ENCODE measurements around the gene TTLL5. TPM values are rescaled to one million over a fixed set of nuclear protein-coding genes. Genes with fewer than 3 reads are reported as not detected.

Gene TTLL5
- total and polyA plus RNA-seq, 2 donors (not counting 1 experiment from before 2014, with no cell fraction given): 16.1 to 23.8 TPM

DNA sequence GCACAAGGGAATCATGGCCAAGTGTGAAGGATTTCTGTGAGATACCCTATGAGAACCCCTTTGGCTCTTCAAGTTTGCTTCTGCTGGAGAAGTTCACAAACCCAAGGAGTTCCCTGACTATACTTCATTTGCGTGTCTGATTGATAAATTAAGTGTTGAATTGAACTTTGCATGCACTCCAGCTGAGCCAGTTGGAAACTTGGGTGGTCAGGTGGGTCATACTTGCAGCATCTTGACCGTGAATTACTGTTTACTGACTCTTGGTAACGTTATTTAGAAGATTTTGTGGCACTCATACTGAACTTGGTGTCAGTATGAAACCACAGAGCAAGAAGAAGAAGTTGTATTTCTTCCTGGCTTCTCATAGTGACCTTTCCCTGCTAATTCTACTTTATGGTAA lies 243.3 kb downstream of the TTLL5 start:
- H3K4me2 ChIP-seq (ENCODE audit: extremely low read depth, insufficient read depth, low read length): no peak overlapping the region
- H3K4me1 ChIP-seq (ENCODE audit: control insufficient read depth, extremely low read depth, insufficient read depth, low read length): peaks cover 2% of the 10 kb centered on the region
- TF ChIP-seq, protein P1, sequence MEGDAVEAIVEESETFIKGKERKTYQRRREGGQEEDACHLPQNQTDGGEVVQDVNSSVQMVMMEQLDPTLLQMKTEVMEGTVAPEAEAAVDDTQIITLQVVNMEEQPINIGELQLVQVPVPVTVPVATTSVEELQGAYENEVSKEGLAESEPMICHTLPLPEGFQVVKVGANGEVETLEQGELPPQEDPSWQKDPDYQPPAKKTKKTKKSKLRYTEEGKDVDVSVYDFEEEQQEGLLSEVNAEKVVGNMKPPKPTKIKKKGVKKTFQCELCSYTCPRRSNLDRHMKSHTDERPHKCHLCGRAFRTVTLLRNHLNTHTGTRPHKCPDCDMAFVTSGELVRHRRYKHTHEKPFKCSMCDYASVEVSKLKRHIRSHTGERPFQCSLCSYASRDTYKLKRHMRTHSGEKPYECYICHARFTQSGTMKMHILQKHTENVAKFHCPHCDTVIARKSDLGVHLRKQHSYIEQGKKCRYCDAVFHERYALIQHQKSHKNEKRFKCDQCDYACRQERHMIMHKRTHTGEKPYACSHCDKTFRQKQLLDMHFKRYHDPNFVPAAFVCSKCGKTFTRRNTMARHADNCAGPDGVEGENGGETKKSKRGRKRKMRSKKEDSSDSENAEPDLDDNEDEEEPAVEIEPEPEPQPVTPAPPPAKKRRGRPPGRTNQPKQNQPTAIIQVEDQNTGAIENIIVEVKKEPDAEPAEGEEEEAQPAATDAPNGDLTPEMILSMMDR (conservative IDR thresholded peaks at IDR 0.05 in 1 of 2, IDR thresholded peaks at IDR 0.05 in 1 of 2; ENCODE audit: low read depth in 1 of 2, low read length in 2 of 2): no peak
- TF ChIP-seq EZH2 (IDR thresholded peaks at IDR 0.05; ENCODE audit: low read length, missing control alignments): no peak
- peak in 1 of 2 donors; percentile 18 for DNase-seq (ENCODE audit: low read depth in 2 of 2)
- H3K9ac ChIP-seq (ENCODE audit: insufficient read depth, low read length): no peak overlapping the region
- H3K4me3 ChIP-seq (replicated peaks in 1 of 4; ENCODE audit: control extremely low read depth in 1 of 4, insufficient read depth in 1 of 4, low read depth in 3 of 4, low read length in 4 of 4): no peak overlapping the region
- H3K9me3 ChIP-seq (ENCODE audit: control insufficient read depth, insufficient read depth, low read depth, low read length): no peaks in the 10 kb centered on the region
- no peaks in the 10 kb centered on the region for H3K79me2 ChIP-seq (ENCODE audit: control insufficient read depth, insufficient read depth, low read length)
- no peak overlapping the region for H3K27ac ChIP-seq (ENCODE audit: insufficient read depth, low read length)
- no peak overlapping the region for H2AFZ ChIP-seq (ENCODE audit: low read length)
- no peaks in the 10 kb centered on the region for H4K20me1 ChIP-seq (ENCODE audit: control insufficient read depth, extremely low read depth, insufficient read depth, low read length)
- H3K36me3 ChIP-seq (ENCODE audit: control insufficient read depth, insufficient read depth, low read length): no peaks in the 10 kb centered on the region
- H3K27me3 ChIP-seq (ENCODE audit: control insufficient read depth, insufficient read depth, low read length): no peaks in the 10 kb centered on the region

DNA sequence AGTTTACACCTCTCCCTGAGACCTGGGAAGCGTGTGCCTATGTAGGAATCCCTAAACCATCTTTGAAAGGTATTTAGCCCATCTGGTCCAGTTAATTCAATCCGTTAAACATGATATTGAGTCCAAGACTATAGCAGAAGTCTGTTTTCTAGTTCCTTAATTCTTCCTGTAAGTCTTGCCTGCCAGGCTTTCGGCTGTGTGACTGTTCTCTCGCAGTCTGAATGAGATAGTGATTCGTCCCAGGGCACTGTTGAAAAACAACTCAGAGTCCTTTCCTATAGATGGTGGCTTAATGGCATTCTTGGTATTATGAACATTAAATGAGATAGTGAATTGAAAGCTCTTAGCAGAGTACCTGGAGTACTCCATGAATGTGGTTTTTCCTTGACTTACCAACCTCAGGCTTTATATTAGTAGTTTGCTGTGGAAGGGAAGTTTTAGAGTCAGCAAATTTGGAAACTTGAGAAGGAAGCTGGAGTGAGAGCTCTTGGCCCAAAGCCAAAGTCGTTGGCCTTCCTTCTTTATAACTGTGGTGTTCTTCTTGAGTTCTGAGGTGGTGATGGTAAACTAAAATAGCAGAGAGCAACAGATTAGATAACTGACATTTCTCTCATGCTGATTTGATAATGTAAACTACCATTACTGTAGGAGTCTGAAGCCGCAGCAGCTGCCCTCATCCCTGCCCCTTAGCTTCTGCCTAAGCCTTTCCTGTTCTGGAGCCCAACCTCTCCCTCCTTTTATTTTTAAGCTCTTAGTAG lies 244.3 kb downstream of the TTLL5 start:
- Histone ChIP-seq H3K9me3 (ENCODE audit: control insufficient read depth, insufficient read depth, low read depth, low read length) (no peaks in the 10 kb centered on the region), H3K27ac (ENCODE audit: insufficient read depth, low read length) (no peak overlapping the region), H3K4me3 (replicated peaks in 1 of 4; ENCODE audit: control extremely low read depth in 1 of 4, insufficient read depth in 1 of 4, low read depth in 3 of 4, low read length in 4 of 4) (no peak overlapping the region), H4K20me1 (ENCODE audit: control insufficient read depth, extremely low read depth, insufficient read depth, low read length) (no peaks in the 10 kb centered on the region), H3K4me1 (ENCODE audit: control insufficient read depth, extremely low read depth, insufficient read depth, low read length) (peaks cover 2% of the 10 kb centered on the region), H3K27me3 (ENCODE audit: control insufficient read depth, insufficient read depth, low read length) (no peaks in the 10 kb centered on the region), H3K36me3 (ENCODE audit: control insufficient read depth, insufficient read depth, low read length) (no peaks in the 10 kb centered on the region), H3K79me2 (ENCODE audit: control insufficient read depth, insufficient read depth, low read length) (no peaks in the 10 kb centered on the region), H3K9ac (ENCODE audit: insufficient read depth, low read length) (no peak overlapping the region), H3K4me2 (ENCODE audit: extremely low read depth, insufficient read depth, low read length) (no peak overlapping the region), H2AFZ (ENCODE audit: low read length) (no peak overlapping the region)
- TF ChIP-seq, protein P1 (conservative IDR thresholded peaks at IDR 0.05 in 1 of 2, IDR thresholded peaks at IDR 0.05 in 1 of 2; ENCODE audit: low read depth in 1 of 2, low read length in 2 of 2): no peak
- TF ChIP-seq EZH2 (IDR thresholded peaks at IDR 0.05; ENCODE audit: low read length, missing control alignments): no peak
- peak; percentile 42 to 69 for DNase-seq (ENCODE audit: low read depth in 2 of 2)

DNA sequence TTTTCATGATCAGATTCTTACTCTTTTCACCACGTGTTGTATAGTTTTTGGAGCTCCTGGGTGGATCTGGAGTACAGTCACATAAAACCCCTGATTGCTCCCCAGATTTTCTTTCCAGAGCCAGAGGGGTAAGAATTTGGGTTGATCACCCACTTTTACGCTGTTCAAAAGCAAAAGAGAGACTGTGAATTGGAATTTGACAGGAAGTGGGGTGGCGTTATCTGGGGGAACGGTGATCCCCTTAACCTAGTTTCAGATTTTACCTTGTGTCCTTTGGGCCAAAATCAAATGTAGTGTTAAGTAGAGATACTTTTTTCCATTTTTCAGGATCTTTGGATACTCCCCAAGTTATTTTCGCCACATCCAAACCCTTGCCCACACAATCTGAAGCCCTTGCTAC lies 245.2 kb downstream of the TTLL5 start:
- no peaks in the 10 kb centered on the region for H4K20me1 ChIP-seq (ENCODE audit: control insufficient read depth, extremely low read depth, insufficient read depth, low read length)
- no peaks in the 10 kb centered on the region for H3K9me3 ChIP-seq (ENCODE audit: control insufficient read depth, insufficient read depth, low read depth, low read length)
- H3K79me2 ChIP-seq (ENCODE audit: control insufficient read depth, insufficient read depth, low read length): no peaks in the 10 kb centered on the region
- peaks cover 2% of the 10 kb centered on the region for H3K4me1 ChIP-seq (ENCODE audit: control insufficient read depth, extremely low read depth, insufficient read depth, low read length)
- no peak overlapping the region for H3K4me3 ChIP-seq (replicated peaks in 1 of 4; ENCODE audit: control extremely low read depth in 1 of 4, insufficient read depth in 1 of 4, low read depth in 3 of 4, low read length in 4 of 4)
- H3K9ac ChIP-seq (ENCODE audit: insufficient read depth, low read length): no peak overlapping the region
- no peak for DNase-seq (ENCODE audit: low read depth in 2 of 2)
- H2AFZ ChIP-seq (ENCODE audit: low read length): no peak overlapping the region
- H3K36me3 ChIP-seq (ENCODE audit: control insufficient read depth, insufficient read depth, low read length): no peaks in the 10 kb centered on the region
- no peak overlapping the region for H3K4me2 ChIP-seq (ENCODE audit: extremely low read depth, insufficient read depth, low read length)
- TF ChIP-seq EZH2 (IDR thresholded peaks at IDR 0.05; ENCODE audit: low read length, missing control alignments): no peak
- TF ChIP-seq, protein P1 (conservative IDR thresholded peaks at IDR 0.05 in 1 of 2, IDR thresholded peaks at IDR 0.05 in 1 of 2; ENCODE audit: low read depth in 1 of 2, low read length in 2 of 2): no peak
- H3K27me3 ChIP-seq (ENCODE audit: control insufficient read depth, insufficient read depth, low read length): no peaks in the 10 kb centered on the region
- no peak overlapping the region for H3K27ac ChIP-seq (ENCODE audit: insufficient read depth, low read length)
